AML-193 (cell line): ENCODE results near the gene USP25.
"Not testable (repeated sequence)": the region's sequence is repeated elsewhere in the genome, so short reads cannot be mapped to it uniquely, and the experiment has no call there.

Source experiments
- DNase-seq, 2 experiments: peaks; one replicate each; lab custom pipeline; 2025; lab: John Stamatoyannopoulos, UW

The USP25 gene

DNA sequence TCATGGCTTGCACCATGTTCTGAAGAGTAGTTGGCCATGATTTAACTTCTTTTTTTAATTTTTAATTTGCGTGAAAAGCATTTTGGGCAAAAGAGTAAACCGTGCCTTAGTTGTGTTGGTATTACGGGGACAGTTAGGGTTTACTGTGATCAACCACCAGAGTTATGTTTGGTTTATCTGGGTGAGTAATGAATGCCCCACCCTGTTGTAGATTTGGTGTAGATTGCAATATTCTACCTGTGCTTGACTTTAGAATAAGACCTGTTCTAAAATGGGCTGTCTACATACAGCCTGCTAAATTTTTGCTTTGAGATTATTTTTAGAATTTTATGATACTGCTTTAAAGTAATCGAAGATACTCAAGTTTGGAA, 1.4 kb downstream of the USP25 start:
- DNase-seq, result no peak

GRCh38 chr21:15732290-15732995, 2.7 kb downstream of the USP25 start:
- DNase-seq, result peak; percentile 75 to 79

DNA sequence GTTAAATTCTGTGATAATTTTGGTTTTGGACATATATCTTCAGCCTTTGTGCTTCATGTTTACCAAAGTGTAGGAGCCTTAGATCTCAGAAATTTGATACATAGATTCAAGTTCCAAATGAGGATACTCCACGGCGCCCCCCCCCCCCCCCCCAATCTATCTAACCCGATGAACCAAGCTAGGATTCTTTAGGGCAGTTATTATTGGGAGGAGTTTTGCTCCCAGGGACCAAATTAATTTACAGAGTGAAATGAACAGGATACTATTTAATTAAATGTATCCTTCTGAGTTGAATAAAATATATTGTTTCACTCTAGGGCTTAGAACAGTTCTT, 3.2 kb downstream of the USP25 start:
- no peak for DNase-seq

- DNase-seq, result no peak
Observed at GRCh38 chr21:15735409-15735808, 5.6 kb downstream of the USP25 start.

DNA sequence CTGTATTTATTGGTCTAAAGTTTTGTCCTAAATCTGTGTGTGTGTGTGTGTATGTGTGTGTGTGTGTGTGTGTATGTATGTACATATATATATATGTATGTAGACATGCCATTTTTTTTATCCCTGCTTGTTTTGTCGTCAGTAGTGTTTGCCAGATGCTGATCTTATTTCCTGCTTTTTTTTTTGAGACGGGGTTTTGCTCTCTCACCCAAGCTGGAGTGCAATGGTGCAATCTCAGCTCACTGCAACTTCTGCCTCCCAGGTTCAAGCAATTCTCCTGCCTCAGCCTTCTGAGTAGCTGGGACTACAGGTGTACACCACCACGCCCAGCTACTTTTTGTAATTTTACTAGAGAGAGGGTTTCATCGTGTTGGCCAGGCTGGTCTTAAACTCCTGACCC, 6.1 kb downstream of the USP25 start:
- peak; percentile 39 to 45 for DNase-seq

DNA sequence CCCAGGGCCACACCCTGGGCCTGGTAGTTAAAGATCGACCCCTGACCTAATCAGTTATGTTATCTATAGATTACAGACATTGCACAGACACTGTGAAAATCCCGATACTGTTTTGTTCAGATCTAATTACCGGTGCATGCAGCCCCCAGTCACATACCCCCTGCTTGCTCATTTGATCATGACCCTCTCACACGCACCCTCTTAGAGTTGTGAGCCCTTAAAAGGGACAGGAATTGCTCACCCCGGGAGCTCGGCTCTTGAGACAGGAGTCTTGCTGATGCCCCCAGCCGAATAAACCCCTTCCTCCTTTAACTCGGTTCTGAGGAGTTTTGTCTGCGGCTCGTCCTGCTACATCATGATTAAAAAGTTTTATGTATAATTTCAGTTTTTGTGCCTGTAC, 9.0 kb downstream of the USP25 start:
- not testable (repeated sequence) for DNase-seq

GRCh38 chr21:15740383-15740782, 10.6 kb downstream of the USP25 start:
- DNase-seq, result no peak

DNA sequence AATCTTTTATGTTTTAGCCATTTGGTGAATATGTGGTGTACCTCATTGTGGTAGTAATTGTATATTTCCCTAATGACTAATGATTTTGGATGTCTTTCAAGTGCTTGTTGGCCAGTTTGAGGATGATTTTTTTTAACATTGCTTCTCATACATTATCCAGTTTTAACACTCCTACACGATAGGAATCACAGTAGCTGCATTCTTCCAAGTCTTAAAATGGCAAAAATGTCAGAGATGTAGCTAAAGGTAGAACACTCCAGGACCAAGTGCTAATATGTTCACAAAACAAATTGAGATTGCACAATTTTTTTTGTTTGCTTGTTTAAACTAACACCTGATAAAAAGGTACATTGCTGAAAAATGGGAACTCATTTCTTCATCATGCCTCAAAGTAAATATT, 11.7 kb downstream of the USP25 start:
- DNase-seq, result no peak

DNA sequence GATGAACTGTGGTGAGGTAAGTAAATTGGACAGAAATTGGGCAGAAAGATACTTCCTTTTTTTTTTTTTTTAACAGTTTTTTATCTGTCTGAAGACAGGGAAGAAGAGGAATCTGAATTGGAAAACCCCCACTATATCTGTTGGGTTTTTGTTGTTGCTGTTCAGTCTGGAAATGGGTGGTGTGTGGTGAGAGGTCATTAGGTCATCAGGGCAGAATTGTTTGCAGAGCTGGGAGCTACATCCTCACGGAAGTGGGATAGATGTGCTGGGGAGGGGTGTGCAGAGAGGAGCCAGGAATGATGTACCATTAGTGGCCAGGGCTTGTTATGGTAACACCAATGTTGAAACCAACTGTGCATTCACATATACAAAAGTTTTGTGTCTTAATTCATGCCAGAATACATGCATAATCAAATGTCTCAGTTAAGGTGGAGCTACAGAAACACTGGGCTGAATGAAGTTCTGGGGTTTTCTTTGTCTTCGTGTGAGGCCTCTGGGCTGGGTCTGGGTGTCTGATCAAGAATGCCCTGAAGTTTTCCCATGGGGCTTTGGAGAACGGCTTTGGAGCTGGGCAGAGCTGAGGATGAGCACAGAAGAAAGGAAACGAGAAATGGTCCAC, 12.4 kb downstream of the USP25 start:
- DNase-seq, result no peak

- no peak for DNase-seq
Observed at GRCh38 chr21:15742694-15743093, 12.9 kb downstream of the USP25 start.

DNA sequence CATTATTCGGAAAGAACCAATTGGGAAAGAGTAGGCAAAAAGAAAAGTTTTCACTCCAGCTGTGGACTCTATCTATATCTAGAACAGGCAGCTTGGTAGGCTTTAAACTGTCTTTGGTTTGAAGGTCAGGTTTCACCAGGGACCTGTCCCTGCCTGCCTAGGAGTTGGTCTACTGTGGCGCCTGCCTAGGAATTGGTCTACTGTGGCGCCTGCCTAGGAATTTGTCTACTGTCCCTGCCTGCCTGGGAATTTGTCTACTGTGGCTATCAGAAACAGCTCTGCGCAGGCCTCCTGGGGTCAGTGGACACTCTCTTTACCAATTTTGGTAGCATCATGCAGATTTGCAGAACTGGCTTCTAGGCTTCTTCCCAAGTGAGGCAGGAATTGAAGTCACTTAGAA, 13.8 kb downstream of the USP25 start:
- DNase-seq, result no peak

DNA sequence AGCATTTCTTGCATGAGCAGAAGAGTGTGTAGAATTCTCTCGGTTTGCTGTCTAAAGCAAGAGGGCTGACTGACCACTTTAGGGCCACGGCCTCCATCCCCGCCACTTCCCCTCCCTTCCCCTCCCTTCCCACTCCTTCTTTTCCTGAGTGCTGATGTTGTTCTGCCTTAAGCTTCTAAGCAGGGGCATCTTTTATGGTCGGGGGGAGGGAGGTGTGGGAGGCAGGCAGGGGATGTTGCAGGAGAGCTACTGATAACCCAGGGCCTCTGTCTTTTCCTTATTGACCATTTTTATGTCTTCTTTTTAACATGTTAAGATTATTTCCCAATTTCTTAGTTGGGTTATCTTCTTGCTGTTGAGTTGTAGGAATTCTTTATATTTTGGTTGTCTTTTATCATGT, 15.1 kb downstream of the USP25 start:
- DNase-seq, result no peak

GRCh38 chr21:15748586-15748985, 18.8 kb downstream of the USP25 start:
- no peak for DNase-seq

DNA sequence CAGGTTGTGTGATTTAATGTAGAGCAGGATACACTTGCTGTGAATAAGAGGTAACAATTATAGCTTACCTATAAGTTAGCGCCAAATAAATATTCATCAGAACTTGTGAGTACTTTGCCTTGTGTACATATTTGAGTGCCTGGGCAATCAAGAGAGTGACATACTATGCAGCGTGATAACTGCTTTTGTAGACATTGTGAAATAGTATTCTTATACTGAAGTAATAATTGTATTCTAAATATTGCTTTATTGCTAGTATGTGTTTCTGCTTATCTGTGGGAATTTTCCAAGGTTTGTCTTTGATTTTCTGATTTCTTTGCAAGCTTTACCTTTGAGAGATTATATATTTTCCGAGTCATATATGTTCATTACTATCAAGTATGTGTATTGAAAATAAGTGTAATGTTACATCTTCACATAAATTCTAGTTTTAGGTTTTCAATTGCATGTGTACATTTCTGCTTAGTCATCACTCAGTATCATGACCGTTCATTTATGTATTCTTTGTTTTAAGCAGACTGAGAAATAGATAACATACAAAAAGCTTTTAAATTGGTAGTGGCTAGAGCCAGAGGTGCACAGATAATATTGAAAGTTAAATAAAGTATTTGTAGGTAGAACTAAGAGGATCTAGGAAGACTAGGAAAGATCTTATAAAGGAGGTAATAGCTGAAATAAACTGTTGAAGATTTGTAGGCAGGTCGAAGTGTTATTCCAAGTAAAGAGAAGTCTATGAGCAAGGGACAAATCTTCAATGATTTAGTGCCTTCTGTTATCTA, 19.5 kb downstream of the USP25 start:
- DNase-seq, result no peak

DNA sequence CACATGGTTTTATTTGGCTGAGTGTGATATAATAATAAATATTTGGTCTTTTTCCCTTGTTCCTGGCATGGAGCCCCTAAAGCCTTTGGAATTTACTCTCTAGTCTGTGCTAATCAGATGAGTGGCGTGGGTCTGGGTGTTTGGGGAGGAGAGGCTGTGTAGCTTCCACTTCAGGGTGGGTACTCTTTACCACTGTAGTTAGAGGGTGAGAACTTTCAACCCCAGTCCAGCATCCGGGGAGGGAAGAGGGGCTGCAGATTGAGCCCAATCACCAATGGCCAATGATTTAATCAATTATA, 20.0 kb downstream of the USP25 start:
- DNase-seq, result no peak

DNA sequence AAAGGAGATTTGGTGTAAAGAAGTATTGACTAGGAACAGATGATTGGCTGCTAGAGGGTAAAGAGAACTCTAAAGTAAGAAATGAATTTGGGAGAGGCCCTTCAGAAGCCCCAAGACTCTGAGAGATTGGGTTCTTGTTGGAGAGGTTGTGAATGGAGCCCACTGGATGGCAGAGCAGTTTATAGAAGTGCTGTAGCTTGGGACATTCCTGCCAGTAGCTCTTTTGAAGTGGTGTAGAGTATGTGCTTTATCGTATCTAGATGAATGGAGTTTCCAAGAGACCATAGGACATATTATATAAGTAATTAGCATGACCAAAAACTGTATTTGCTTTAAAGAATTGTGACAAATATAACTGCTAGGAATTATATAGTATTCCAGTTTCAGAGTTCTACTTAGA, 21.3 kb downstream of the USP25 start:
- no peak for DNase-seq

- DNase-seq, result no peak
Observed at GRCh38 chr21:15751546-15751945, 21.8 kb downstream of the USP25 start.

GRCh38 chr21:15752763-15753407, 23.1 kb downstream of the USP25 start:
- no peak for DNase-seq

DNA sequence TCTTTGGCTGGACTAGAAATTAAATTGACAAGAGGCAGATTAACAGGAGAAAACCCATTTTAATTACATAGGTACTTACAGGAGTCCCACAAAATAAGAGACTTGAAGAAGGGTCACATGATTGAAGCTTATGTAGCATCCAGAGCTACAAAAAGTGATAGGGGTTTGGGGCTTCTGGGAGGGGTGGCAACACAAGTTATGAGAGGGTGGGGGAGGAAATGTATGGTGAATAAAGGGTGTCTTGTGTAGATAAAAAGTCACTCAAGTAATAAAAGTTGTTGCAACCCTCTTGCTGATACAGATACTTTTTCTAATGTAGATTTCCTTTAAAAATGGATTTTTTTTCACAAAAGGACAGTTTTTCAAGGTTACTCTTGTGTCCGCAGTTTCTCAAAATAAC, 24.0 kb downstream of the USP25 start:
- DNase-seq, result no peak

DNA sequence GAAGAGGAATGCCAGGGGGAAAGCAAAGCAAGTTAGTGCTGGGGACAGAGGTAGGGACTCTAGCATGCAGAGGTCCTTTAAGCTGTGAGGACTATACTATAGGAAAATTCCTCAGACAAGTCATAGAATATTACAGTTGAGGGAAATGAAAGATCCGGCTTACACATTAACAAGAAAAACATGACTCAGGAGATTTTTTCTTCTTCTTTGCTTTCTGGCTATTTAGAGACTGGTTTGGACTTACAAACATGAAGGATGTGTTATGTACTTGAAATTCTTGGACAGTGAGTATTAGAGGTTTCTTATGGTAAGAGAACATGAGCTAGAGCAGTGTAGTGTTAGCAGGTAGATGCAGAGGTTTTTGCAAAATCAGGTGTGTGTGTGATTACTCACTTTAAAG, 24.9 kb downstream of the USP25 start:
- no peak for DNase-seq

GRCh38 chr21:15755125-15755524, 25.3 kb downstream of the USP25 start:
- no peak for DNase-seq

DNA sequence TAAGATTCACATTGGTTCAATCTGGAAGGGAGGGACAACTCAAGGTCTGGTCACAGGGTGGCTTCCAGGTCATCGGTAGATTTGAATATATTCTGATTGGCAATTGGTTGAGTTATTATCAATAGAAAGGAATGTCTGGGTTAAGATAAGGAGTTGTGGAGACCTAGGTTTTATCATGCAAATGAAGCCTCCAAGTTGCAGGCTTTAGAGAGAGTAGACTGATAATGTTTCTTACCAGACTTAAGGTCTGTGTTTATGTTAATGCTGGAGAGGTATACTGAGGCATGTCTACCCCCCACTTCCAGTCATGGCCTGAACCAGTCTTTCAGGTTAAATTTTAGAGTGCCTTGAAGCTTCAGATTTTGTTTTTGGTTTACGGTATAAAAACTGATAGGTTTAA, 29.7 kb downstream of the USP25 start:
- no peak for DNase-seq

DNA sequence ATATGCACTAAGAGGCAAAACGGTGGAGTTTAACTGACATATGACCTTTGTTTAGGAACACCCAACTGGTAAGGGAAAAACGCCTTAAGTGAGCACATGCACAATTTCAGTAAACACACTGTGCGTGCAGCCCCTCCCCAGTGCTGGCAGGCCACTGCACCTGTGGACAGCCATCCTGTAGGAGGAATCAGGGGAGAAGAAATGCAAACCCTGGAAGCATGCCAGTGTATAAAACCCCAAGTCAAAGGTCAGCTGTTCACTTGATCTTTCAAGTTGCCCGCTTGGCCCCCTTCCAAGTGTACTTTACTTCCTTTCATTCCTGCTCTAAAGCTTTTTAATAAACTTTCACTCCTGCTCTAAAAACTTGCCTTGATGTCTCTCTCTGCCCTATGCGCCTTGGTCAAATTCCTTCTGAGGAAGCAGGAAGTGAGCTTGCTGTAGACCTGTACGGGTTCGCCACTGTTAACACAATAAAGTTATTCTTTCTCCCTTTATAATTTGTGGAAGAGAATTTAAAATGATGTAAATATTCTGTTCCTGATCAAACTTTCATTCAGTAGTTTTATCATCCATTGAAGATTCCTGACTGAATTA, 31.8 kb downstream of the USP25 start:
- no peak for DNase-seq
